Suprapubic skin (tissue), 4 donors: ENCODE measurements around the gene HBEGF. TPM values are rescaled to one million over a fixed set of nuclear protein-coding genes. Genes with fewer than 3 reads are reported as not detected.

Experiments
- DNase-seq, 2 donors: peaks; one replicate each; pipeline ENCODE4 v3.0.0-alpha.2; 2019; ENCODE audit warnings: low spot score in 2 of 2
- H3K27ac ChIP-seq: fragments of 200-600 bp; sonication (generic); one replicate; pipeline ENCODE4 v1.5.1; 2019
- H3K27me3 ChIP-seq: fragments of 200-600 bp; sonication (generic); one replicate; pipeline ENCODE4 v1.5.1; 2019
- H3K36me3 ChIP-seq: fragments of 200-600 bp; sonication (generic); one replicate; pipeline ENCODE4 v1.5.1; 2019
- H3K4me1 ChIP-seq: fragments of 200-600 bp; sonication (generic); one replicate; pipeline ENCODE4 v1.5.1; 2019
- H3K4me3 ChIP-seq: fragments of 200-600 bp; sonication (generic); one replicate; pipeline ENCODE4 v1.5.1; 2019; ENCODE audit warnings: mild to moderate bottlenecking
- H3K9me3 ChIP-seq: fragments of 200-600 bp; sonication (generic); one replicate; pipeline ENCODE4 v1.5.1; 2019
- CTCF ChIP-seq, 2 donors: fragments of 200-600 bp in 1 of 2; fragments of 450-650 bp in 1 of 2; sonication (generic) in 1 of 2; IDR thresholded peaks; one replicate each; pipeline ENCODE4 v1.5.1; 2016 to 2019; ENCODE audit warnings: antibody characterized with exemption in 2 of 2, mild to moderate bottlenecking in 1 of 2, moderate library complexity in 1 of 2
- EP300 ChIP-seq: sonication (generic); formaldehyde crosslinking; IDR thresholded peaks from one replicate; pipeline ENCODE4 v1.6.1; 2017; ENCODE audit warnings: antibody characterized with exemption
- POLR2A ChIP-seq, 2 donors: fragments of 450-650 bp; IDR thresholded peaks; one replicate each; pipeline ENCODE4 v1.6.1; 2017; ENCODE audit warnings: antibody characterized with exemption in 2 of 2, mild to moderate bottlenecking in 2 of 2, moderate library complexity in 2 of 2
- POLR2AphosphoS5 ChIP-seq, 3 donors: sonication (generic); formaldehyde crosslinking; IDR thresholded peaks; one replicate each; pipeline ENCODE4 v1.6.1; 2017; ENCODE audit warnings: antibody characterized with exemption in 3 of 3
- WGBS: methylation state at CpG from one replicate; pipeline ENCODE4 v1.1.5; 2018; 5-methylcytosine and 5-hydroxymethylcytosine counted together
- total RNA-seq, 4 donors: library from RNA; depleted of rRNA; stranded (reverse); fragments of >200 nt; gene quantifications; one replicate each; pipeline ENCODE4 v1.1.0, GENCODE V29; 2016

The HBEGF gene
- total RNA-seq, 4 donors from 2014 or later = 19.6 to 189 (median 74.8) TPM

GRCh38 chr5:140321796-140322195, 24.6 kb downstream of the HBEGF start:
- no peaks in the 10 kb centered on the region for H3K27me3 ChIP-seq
- H3K36me3 ChIP-seq = no peaks in the 10 kb centered on the region
- no peak for DNase-seq
- H3K4me3 ChIP-seq = no peak overlapping the region
- TF ChIP-seq POLR2AphosphoS5 (IDR thresholded peaks at IDR 0.05) (no peak), EP300 (no peak), POLR2A (IDR thresholded peaks at IDR 0.05) (no peak), CTCF (IDR thresholded peaks at IDR 0.05) (no peak)
- no peaks in the 10 kb centered on the region for H3K9me3 ChIP-seq
- no peak overlapping the region for H3K27ac ChIP-seq
- peaks cover 38% of the 10 kb centered on the region for H3K4me1 ChIP-seq
- 88% methylated on average over 2 of the region's 2 CpGs for WGBS

GRCh38 chr5:140319833-140320232, 26.6 kb downstream of the HBEGF start:
- no peak for DNase-seq

DNA sequence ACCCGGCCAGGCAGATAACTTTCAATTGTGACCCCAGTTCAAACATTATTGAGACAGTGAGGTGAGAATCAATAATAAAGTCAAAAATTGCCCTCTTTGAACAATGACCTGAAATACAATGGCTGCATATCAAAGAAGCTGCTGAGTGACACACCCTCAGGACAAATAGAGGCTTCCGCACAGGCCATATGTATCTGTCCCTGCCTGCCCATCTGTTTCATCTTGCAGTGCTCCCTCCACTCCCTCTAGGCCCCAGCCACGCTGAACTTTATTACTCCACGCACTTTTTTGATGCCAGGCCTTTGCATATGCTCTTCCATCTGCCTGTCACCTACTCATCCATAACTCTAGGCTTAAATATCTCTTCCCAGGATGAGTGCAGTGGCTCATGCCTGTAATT, 27.6 kb downstream of the HBEGF start:
- TF ChIP-seq POLR2A (IDR thresholded peaks at IDR 0.05) (no peak), EP300 (no peak), POLR2AphosphoS5 (IDR thresholded peaks at IDR 0.05) (no peak), CTCF (IDR thresholded peaks at IDR 0.05) (no peak)
- H3K36me3 ChIP-seq = no peaks in the 10 kb centered on the region
- no peak overlapping the region for H3K27ac ChIP-seq
- no peaks in the 10 kb centered on the region for H3K27me3 ChIP-seq
- WGBS = 93% methylated on average over 4 of the region's 4 CpGs
- no peaks in the 10 kb centered on the region for H3K9me3 ChIP-seq
- DNase-seq = no peak
- H3K4me3 ChIP-seq = no peak overlapping the region
- H3K4me1 ChIP-seq = peaks cover 28% of the 10 kb centered on the region

More at GRCh38 chr5:140319833-140320232, 26.6 kb downstream of the HBEGF start:
- WGBS = 92% methylated on average over 1 of the region's 1 CpG
- Histone ChIP-seq H3K4me1 (peaks cover 36% of the 10 kb centered on the region), H3K27ac (no peak overlapping the region), H3K9me3 (no peaks in the 10 kb centered on the region), H3K4me3 (no peak overlapping the region), H3K27me3 (no peaks in the 10 kb centered on the region), H3K36me3 (no peaks in the 10 kb centered on the region)
- TF ChIP-seq EP300 (no peak), POLR2A (IDR thresholded peaks at IDR 0.05) (no peak), CTCF (IDR thresholded peaks at IDR 0.05) (no peak), POLR2AphosphoS5 (IDR thresholded peaks at IDR 0.05) (no peak)

DNA sequence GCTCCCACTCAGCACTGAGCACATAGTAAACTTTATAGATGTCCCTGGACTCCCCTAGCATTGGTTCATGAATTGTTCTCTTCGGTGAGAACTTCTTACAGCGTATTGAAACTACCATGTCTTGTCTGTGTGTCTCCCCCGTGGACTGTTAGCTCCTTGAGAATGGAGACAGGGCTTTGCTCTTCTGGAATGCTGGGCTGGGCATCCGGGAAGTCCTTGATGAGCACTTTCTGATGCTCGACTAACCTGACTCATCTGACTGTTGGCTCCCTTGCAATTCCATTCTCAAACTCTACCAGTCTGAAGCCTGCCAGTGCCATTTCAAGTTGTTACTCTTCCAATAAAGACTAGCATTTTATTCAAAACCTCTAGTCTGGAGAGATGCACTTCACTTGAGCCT, 28.5 kb downstream of the HBEGF start:
- 70% methylated on average over 5 of the region's 5 CpGs for WGBS
- Histone ChIP-seq H3K4me3 (no peak overlapping the region), H3K36me3 (no peaks in the 10 kb centered on the region), H3K9me3 (no peaks in the 10 kb centered on the region), H3K27me3 (no peaks in the 10 kb centered on the region), H3K4me1 (peaks cover 19% of the 10 kb centered on the region), H3K27ac (no peak overlapping the region)
- TF ChIP-seq EP300 (no peak), POLR2AphosphoS5 (IDR thresholded peaks at IDR 0.05) (no peak)
- no peak for DNase-seq

DNA sequence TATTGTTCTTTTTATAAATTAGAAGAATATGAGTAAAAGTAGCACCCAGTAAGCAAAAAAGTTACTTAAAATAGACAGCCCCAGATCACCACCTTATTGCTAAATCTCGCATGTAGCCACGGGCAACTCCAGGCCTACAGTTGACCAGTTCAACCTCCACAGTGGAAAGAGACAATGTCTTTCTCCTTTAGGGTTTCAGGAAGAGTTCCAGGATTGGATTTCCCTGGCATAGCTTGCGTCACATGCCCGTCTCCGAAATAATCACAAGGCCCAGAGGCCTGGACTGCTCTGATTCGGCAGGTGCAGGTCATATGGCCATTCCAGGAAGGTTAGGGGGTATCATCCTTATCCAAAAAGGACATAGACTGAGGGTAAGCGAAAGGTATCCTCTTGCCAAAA, 33.6 kb downstream of the HBEGF start:
- Histone ChIP-seq H3K27me3 (no peaks in the 10 kb centered on the region), H3K4me3 (no peak overlapping the region), H3K27ac (peak overlapping the region; percentile 33), H3K9me3 (no peaks in the 10 kb centered on the region), H3K36me3 (no peaks in the 10 kb centered on the region), H3K4me1 (peaks cover 21% of the 10 kb centered on the region)
- TF ChIP-seq POLR2AphosphoS5 (IDR thresholded peaks at IDR 0.05) = no peak
- no peak for TF ChIP-seq POLR2A (IDR thresholded peaks at IDR 0.05)
- no peak for TF ChIP-seq EP300
- TF ChIP-seq CTCF (IDR thresholded peaks at IDR 0.05) = no peak
- DNase-seq = no peak
- 78% methylated on average over 7 of the region's 7 CpGs for WGBS

DNA sequence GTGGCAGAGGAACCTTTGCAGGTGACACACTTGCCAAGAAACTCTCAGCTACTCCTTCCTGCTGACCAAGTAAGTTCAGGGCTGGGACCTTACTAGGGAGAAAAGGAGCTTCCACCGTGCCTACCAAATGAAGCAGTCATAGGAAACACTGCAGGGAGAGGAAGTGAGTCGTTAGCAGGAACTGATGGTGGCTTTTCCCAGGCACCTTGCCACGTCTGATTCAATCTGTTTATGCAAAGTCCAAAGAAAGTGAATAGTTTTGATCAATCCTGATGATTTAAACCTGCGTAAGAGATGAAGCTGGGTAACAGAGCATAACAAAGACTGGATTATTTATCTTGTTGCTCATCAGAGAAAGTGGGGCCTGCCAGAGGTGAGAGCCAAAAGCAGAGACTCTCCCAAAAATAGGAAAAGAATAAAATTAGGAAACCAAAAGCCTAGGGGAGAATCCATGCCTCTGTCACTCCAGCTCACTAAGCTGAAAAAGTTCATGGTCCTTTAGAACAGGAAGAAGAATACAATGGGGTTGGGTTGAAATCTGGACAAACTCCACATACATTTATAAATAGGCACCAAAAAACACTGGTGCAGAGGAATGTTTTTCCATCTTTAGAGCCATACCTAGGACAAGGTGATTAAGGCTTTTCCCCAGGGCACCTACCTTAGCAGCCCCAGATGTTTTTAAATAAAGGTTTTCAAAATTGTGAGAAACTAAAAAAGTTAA, 34.2 kb downstream of the HBEGF start:
- no peaks in the 10 kb centered on the region for H3K27me3 ChIP-seq
- peak overlapping the region; percentile 45 for H3K27ac ChIP-seq
- H3K4me1 ChIP-seq = peaks cover 21% of the 10 kb centered on the region
- H3K4me3 ChIP-seq = no peak overlapping the region
- DNase-seq = no peak
- TF ChIP-seq EP300 = no peak
- TF ChIP-seq POLR2AphosphoS5 (IDR thresholded peaks at IDR 0.05) = no peak
- no peak for TF ChIP-seq CTCF (IDR thresholded peaks at IDR 0.05)
- TF ChIP-seq POLR2A (IDR thresholded peaks at IDR 0.05) = no peak
- H3K36me3 ChIP-seq = no peaks in the 10 kb centered on the region
- WGBS = 32% methylated on average over 4 of the region's 4 CpGs
- no peaks in the 10 kb centered on the region for H3K9me3 ChIP-seq
